ENCODE data around the gene MCTP2. TPM values are rescaled to one million over a fixed set of nuclear protein-coding genes. Genes with fewer than 3 reads are reported as not detected.

MCTP2 gene
- total and polyA plus RNA-seq, 3 donors from 2014 or later: 6.7 to 13.8 (median 7.6) TPM

GRCh38 chr15:94460624-94461023 is 229.3 kb downstream of the MCTP2 start:
- H3K27ac ChIP-seq: no peak overlapping the region
- H3K9me3 ChIP-seq: no peaks in the 10 kb centered on the region
- H3K36me3 ChIP-seq (ENCODE audit: low read depth, missing control alignments): no peaks in the 10 kb centered on the region
- intact Hi-C loops (cut with DNase I; ENCODE audit: low total_unique reads): no loop called here
- H3K27me3 ChIP-seq: no peaks in the 10 kb centered on the region
- no peak for DNase-seq
- no peaks in the 10 kb centered on the region for H3K4me1 ChIP-seq
- WGBS, 2 donors: 89 to 100% methylated on average over 1 of the region's 1 CpG
- H3K4me3 ChIP-seq: no peak overlapping the region
- TF ChIP-seq POLR2A (IDR thresholded peaks at IDR 0.05) (no peak), CTCF (IDR thresholded peaks at IDR 0.05) (no peak)

GRCh38 chr15:94467034-94467433 is 235.7 kb downstream of the MCTP2 start:
- H3K27me3 ChIP-seq: no peaks in the 10 kb centered on the region
- WGBS, 2 donors: 74 to 87% methylated on average over 1 of the region's 1 CpG
- no peak overlapping the region for H3K27ac ChIP-seq
- TF ChIP-seq POLR2A (IDR thresholded peaks at IDR 0.05): no peak
- no peak for TF ChIP-seq CTCF (IDR thresholded peaks at IDR 0.05)
- DNase-seq: no peak
- no peaks in the 10 kb centered on the region for H3K9me3 ChIP-seq
- no peak overlapping the region for H3K4me3 ChIP-seq
- no peaks in the 10 kb centered on the region for H3K4me1 ChIP-seq
- intact Hi-C loops (cut with DNase I; ENCODE audit: low total_unique reads): no loop called here
- no peaks in the 10 kb centered on the region for H3K36me3 ChIP-seq (ENCODE audit: low read depth, missing control alignments)

GRCh38 chr15:94470492-94470891 is 239.1 kb downstream of the MCTP2 start:
- DNase-seq: no peak
- Histone ChIP-seq H3K27ac (no peak overlapping the region), H3K9me3 (no peaks in the 10 kb centered on the region), H3K4me3 (no peak overlapping the region), H3K36me3 (ENCODE audit: low read depth, missing control alignments) (no peaks in the 10 kb centered on the region), H3K4me1 (no peaks in the 10 kb centered on the region), H3K27me3 (no peaks in the 10 kb centered on the region)
- intact Hi-C loops (cut with DNase I; ENCODE audit: low total_unique reads): no loop called here
- TF ChIP-seq POLR2A (IDR thresholded peaks at IDR 0.05): no peak
- no peak for TF ChIP-seq CTCF (IDR thresholded peaks at IDR 0.05)
- 74 to 81% methylated on average over 2 of the region's 2 CpGs for WGBS, 2 donors

- Histone ChIP-seq H3K4me3 (no peak overlapping the region), H3K27me3 (no peaks in the 10 kb centered on the region), H3K27ac (no peak overlapping the region), H3K9me3 (no peaks in the 10 kb centered on the region), H3K4me1 (peaks cover 4% of the 10 kb centered on the region), H3K36me3 (ENCODE audit: low read depth, missing control alignments) (no peaks in the 10 kb centered on the region)
- TF ChIP-seq CTCF (IDR thresholded peaks at IDR 0.05) (no peak), POLR2A (IDR thresholded peaks at IDR 0.05) (no peak)
- DNase-seq: no peak
- intact Hi-C loops (cut with DNase I; ENCODE audit: low total_unique reads): no loop called here
- 65 to 78% methylated on average over 5 of the region's 5 CpGs for WGBS, 2 donors
These were observed 245.3 kb downstream of the MCTP2 start for GRCh38 chr15:94476686-94477085.

- intact Hi-C loops (cut with DNase I; ENCODE audit: low total_unique reads): no loop called here
- Histone ChIP-seq H3K36me3 (ENCODE audit: low read depth, missing control alignments) (no peaks in the 10 kb centered on the region), H3K27ac (no peak overlapping the region), H3K4me1 (peaks cover 4% of the 10 kb centered on the region), H3K4me3 (no peak overlapping the region), H3K9me3 (no peaks in the 10 kb centered on the region), H3K27me3 (no peaks in the 10 kb centered on the region)
- DNase-seq: no peak
- 66 to 81% methylated on average over 7 of the region's 7 CpGs for WGBS, 2 donors
- TF ChIP-seq POLR2A (IDR thresholded peaks at IDR 0.05): no peak
- no peak for TF ChIP-seq CTCF (IDR thresholded peaks at IDR 0.05)
These were observed 246.7 kb downstream of the MCTP2 start for GRCh38 chr15:94477913-94478553.
